ENCODE measurements around the gene BTK. TPM values are rescaled to one million over a fixed set of nuclear protein-coding genes. Genes with fewer than 3 reads are reported as not detected.

Gene BTK
- total and polyA plus RNA-seq, 9 of the 15 experiments (the other 6 are each of a cell fraction or from before 2014, with no cell fraction given): 14.9 to 93.4 (median 65.2) TPM

DNA sequence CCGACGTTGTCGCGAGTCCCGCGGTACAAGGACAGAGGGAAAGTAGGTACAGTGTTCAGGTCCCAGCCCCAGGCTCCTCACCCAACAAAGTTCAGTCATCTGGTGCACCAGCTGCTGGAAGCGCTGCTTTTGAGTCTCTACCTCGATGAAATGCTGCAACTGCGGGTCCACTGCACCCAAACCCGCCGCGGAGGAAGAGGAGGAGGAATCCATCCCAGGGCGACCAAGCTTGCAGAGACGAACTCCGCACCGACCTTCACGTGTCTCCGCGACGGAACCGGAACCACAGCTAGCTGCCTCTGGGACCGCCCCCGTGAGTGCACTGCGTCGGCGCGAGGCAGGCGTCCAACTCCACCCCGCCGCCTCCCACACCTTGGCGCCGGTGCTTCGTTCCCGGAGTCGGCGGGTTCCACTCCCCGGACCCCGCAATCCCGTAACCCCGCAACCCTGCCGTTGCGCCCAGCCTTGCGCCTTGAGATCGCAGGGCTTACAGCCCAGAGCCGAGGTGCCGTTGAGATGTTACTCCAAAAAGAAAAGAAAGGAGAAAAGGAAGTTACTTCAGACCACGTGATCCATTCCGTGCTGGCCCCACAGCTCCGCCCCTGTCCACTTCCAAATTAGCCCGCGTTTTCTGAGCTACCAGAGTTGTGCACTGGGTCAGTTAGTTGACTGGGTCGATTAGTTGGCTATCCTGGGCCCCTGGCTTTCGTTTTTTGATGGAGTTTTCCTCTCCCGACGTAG lies 37.4 kb downstream of the BTK start, which contains the start of gene TIMM8A (continued):
- TF ChIP-seq, protein P1, sequence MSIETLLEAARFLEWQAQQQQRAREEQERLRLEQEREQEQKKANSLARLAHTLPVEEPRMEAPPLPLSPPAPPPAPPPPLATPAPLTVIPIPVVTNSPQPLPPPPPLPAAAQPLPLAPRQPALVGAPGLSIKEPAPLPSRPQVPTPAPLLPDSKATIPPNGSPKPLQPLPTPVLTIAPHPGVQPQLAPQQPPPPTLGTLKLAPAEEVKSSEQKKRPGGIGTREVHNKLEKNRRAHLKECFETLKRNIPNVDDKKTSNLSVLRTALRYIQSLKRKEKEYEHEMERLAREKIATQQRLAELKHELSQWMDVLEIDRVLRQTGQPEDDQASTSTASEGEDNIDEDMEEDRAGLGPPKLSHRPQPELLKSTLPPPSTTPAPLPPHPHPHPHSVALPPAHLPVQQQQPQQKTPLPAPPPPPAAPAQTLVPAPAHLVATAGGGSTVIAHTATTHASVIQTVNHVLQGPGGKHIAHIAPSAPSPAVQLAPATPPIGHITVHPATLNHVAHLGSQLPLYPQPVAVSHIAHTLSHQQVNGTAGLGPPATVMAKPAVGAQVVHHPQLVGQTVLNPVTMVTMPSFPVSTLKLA (conservative IDR thresholded peaks at IDR 0.05): peak; percentile 89 to 94
- TF ChIP-seq, protein P2, sequence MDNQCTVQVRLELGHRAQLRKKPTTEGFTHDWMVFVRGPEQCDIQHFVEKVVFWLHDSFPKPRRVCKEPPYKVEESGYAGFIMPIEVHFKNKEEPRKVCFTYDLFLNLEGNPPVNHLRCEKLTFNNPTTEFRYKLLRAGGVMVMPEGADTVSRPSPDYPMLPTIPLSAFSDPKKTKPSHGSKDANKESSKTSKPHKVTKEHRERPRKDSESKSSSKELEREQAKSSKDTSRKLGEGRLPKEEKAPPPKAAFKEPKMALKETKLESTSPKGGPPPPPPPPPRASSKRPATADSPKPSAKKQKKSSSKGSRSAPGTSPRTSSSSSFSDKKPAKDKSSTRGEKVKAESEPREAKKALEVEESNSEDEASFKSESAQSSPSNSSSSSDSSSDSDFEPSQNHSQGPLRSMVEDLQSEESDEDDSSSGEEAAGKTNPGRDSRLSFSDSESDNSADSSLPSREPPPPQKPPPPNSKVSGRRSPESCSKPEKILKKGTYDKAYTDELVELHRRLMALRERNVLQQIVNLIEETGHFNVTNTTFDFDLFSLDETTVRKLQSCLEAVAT (IDR thresholded peaks at IDR 0.05): no peak
- no peak for TF ChIP-seq HDAC6 (IDR thresholded peaks at IDR 0.05; ENCODE audit: low read depth, low read length)
- TF ChIP-seq BCL6 (CRISPR knock-in tag; IDR thresholded peaks at IDR 0.05): no peak
- TF ChIP-seq ZNF324 (CRISPR knock-in tag; IDR thresholded peaks at IDR 0.05): no peak
- TF ChIP-seq TBL1XR1 (IDR thresholded peaks at IDR 0.05; ENCODE audit: low read length in 2 of 2): no peak; a peak in 1 of 4 replicates
- TF ChIP-seq ZNF124 (CRISPR knock-in tag; IDR thresholded peaks at IDR 0.05): no peak
- 0 out of 2 replicates have a peak, but pooled peaks have one; percentile 22 for TF ChIP-seq KLF13 (tag; IDR thresholded peaks at IDR 0.05; ENCODE audit: borderline replicate concordance, low read depth)
- TF ChIP-seq, protein P3, sequence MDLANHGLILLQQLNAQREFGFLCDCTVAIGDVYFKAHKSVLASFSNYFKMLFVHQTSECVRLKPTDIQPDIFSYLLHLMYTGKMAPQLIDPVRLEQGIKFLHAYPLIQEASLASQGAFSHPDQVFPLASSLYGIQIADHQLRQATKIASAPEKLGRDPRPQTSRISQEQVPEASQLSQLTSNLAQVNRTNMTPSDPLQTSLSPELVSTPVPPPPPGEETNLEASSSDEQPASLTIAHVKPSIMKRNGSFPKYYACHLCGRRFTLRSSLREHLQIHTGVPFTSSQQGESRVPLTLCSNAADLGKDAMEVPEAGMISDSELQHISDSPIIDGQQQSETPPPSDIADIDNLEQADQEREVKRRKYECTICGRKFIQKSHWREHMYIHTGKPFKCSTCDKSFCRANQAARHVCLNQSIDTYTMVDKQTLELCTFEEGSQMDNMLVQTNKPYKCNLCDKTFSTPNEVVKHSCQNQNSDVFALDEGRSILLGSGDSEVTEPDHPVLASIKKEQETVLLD (IDR thresholded peaks at IDR 0.05): no peak
- peak; percentile 78 for TF ChIP-seq LCOR (CRISPR knock-in tag; IDR thresholded peaks at IDR 0.05)
- TF ChIP-seq, protein P4, sequence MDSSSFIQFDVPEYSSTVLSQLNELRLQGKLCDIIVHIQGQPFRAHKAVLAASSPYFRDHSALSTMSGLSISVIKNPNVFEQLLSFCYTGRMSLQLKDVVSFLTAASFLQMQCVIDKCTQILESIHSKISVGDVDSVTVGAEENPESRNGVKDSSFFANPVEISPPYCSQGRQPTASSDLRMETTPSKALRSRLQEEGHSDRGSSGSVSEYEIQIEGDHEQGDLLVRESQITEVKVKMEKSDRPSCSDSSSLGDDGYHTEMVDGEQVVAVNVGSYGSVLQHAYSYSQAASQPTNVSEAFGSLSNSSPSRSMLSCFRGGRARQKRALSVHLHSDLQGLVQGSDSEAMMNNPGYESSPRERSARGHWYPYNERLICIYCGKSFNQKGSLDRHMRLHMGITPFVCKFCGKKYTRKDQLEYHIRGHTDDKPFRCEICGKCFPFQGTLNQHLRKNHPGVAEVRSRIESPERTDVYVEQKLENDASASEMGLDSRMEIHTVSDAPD (CRISPR knock-in tag; IDR thresholded peaks at IDR 0.05): no peak
- no peak for TF ChIP-seq PTBP1 (IDR thresholded peaks at IDR 0.05; ENCODE audit: low read depth, low read length)
- no peak for TF ChIP-seq ASH1L (IDR thresholded peaks at IDR 0.05; ENCODE audit: borderline replicate concordance, low read depth, partially characterized antibody)
- TF ChIP-seq SRSF1 (IDR thresholded peaks at IDR 0.05; ENCODE audit: low read depth, low read length): no peak
- TF ChIP-seq ELF1 (tag; IDR thresholded peaks at IDR 0.05): peak; percentile 54
- TF ChIP-seq, protein P5, sequence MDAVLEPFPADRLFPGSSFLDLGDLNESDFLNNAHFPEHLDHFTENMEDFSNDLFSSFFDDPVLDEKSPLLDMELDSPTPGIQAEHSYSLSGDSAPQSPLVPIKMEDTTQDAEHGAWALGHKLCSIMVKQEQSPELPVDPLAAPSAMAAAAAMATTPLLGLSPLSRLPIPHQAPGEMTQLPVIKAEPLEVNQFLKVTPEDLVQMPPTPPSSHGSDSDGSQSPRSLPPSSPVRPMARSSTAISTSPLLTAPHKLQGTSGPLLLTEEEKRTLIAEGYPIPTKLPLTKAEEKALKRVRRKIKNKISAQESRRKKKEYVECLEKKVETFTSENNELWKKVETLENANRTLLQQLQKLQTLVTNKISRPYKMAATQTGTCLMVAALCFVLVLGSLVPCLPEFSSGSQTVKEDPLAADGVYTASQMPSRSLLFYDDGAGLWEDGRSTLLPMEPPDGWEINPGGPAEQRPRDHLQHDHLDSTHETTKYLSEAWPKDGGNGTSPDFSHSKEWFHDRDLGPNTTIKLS (IDR thresholded peaks at IDR 0.05; ENCODE audit: borderline replicate concordance, low read depth): no peak
- TF ChIP-seq, protein P6, sequence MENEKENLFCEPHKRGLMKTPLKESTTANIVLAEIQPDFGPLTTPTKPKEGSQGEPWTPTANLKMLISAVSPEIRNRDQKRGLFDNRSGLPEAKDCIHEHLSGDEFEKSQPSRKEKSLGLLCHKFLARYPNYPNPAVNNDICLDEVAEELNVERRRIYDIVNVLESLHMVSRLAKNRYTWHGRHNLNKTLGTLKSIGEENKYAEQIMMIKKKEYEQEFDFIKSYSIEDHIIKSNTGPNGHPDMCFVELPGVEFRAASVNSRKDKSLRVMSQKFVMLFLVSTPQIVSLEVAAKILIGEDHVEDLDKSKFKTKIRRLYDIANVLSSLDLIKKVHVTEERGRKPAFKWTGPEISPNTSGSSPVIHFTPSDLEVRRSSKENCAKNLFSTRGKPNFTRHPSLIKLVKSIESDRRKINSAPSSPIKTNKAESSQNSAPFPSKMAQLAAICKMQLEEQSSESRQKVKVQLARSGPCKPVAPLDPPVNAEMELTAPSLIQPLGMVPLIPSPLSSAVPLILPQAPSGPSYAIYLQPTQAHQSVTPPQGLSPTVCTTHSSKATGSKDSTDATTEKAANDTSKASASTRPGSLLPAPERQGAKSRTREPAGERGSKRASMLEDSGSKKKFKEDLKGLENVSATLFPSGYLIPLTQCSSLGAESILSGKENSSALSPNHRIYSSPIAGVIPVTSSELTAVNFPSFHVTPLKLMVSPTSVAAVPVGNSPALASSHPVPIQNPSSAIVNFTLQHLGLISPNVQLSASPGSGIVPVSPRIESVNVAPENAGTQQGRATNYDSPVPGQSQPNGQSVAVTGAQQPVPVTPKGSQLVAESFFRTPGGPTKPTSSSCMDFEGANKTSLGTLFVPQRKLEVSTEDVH (IDR thresholded peaks at IDR 0.05; ENCODE audit: low read depth, partially characterized antibody): peak; percentile 82
